ENCODE data around the gene PHC2. TPM values are rescaled to one million over a fixed set of nuclear protein-coding genes. Genes with fewer than 3 reads are reported as not detected.

Gene PHC2
- total RNA-seq, 2 experiments from 2014 or later = 34.0 to 35.0 TPM

DNA sequence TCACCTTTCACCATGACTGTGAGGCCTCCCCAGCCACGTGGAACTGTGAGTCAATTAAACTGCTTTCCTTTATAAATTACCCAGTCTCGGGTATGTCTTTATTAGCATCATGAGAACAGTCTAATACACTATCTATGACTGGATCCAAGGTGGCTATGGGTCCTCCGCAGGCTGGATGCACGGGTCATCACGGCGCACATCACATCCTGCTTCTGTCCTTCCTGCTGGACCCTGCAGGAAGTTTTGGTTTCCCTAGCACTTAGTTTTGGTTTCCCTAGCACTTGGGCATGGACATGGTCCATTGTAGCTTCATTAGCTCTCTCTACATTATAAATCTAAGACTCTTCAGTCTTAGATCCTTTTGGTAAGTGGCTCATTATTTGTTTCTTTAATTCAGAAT lies 14.2 kb upstream of the PHC2 start:
- CTCF ChIA-PET (ENCODE audit: unreplicated experiment) = no interaction called here

DNA sequence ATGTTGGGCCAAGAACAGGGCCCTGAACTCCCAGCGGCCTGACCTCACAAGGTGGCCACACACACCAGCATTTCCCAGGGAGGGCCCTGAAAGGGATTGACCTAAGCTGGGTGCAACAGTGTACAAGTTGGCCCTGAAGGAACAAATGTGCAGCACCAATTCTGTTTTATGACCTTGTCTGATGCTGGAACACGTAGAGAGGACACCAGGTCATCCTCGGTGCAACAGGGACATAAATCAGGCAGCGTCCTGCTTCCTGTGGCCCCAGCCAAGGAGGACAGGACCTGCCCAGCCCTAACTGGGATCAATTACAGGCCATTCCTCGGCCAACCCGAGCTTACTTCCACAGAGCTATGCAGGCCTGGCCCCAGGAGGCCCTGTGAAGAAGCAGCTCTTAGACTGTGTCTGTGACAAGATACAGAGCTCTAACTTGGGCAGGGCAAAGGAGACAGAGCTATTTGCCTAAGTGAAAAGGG lies 12.8 kb upstream of the PHC2 start:
- intact Hi-C loops (cut with micrococcal nuclease; ENCODE audit: unreplicated experiment) = loop anchor here (5.0 kb wide), 1 partner anchor 51 kb away; no protein-coding TSS in a partner anchor
- CTCF ChIA-PET (ENCODE audit: unreplicated experiment) = no interaction called here
- Histone ChIP-seq H3K4me2 (ENCODE audit: low read length) (no peak overlapping the region), H3K9me3 (ENCODE audit: low read length) (no peaks in the 10 kb centered on the region), H3K27ac (ENCODE audit: low read depth, low read length, poor library complexity, severe bottlenecking) (no peak overlapping the region), H3K79me2 (ENCODE audit: insufficient read depth, low read depth, low read length) (no peaks in the 10 kb centered on the region), H3K36me3 (ENCODE audit: insufficient read depth, low read length) (no peaks in the 10 kb centered on the region), H3K4me3 (ENCODE audit: low read depth, low read length, poor library complexity, severe bottlenecking) (no peak overlapping the region), H3K9me2 (ENCODE audit: insufficient read depth, low read length) (no peaks in the 10 kb centered on the region), H4K20me1 (ENCODE audit: insufficient read depth, low read length) (no peaks in the 10 kb centered on the region), H2AFZ (ENCODE audit: low read length) (no peak overlapping the region), H3K4me1 (ENCODE audit: insufficient read depth, low read length, poor library complexity, severe bottlenecking) (no peaks in the 10 kb centered on the region)
- BruUV-seq (replicated peaks) = no TSS peak
- POLR2A ChIA-PET = interaction anchor here (0.6 to 1.2 kb wide), 2 partner anchors 10 to 11 kb away, joined by 3 read pairs; no protein-coding TSS in a partner anchor
- DNase-seq (ENCODE audit: low spot score) = no peak
- TF ChIP-seq EZH2phosphoT487 (IDR thresholded peaks at IDR 0.05; ENCODE audit: borderline replicate concordance, low read depth, low read length) = no peak
- TF ChIP-seq, protein P1, sequence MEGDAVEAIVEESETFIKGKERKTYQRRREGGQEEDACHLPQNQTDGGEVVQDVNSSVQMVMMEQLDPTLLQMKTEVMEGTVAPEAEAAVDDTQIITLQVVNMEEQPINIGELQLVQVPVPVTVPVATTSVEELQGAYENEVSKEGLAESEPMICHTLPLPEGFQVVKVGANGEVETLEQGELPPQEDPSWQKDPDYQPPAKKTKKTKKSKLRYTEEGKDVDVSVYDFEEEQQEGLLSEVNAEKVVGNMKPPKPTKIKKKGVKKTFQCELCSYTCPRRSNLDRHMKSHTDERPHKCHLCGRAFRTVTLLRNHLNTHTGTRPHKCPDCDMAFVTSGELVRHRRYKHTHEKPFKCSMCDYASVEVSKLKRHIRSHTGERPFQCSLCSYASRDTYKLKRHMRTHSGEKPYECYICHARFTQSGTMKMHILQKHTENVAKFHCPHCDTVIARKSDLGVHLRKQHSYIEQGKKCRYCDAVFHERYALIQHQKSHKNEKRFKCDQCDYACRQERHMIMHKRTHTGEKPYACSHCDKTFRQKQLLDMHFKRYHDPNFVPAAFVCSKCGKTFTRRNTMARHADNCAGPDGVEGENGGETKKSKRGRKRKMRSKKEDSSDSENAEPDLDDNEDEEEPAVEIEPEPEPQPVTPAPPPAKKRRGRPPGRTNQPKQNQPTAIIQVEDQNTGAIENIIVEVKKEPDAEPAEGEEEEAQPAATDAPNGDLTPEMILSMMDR (conservative IDR thresholded peaks at IDR 0.05; ENCODE audit: low read length) = no peak

More for the DNA sequence above, 14.2 kb upstream of the PHC2 start:
- POLR2A ChIA-PET = no interaction called here
- no peaks in the 10 kb centered on the region for H3K4me1 ChIP-seq (ENCODE audit: insufficient read depth, low read length, poor library complexity, severe bottlenecking)
- H2AFZ ChIP-seq (ENCODE audit: low read length) = no peak overlapping the region
- no peaks in the 10 kb centered on the region for H3K9me3 ChIP-seq (ENCODE audit: low read length)
- no TSS peak for BruUV-seq (replicated peaks)
- no peak overlapping the region for H3K27ac ChIP-seq (ENCODE audit: low read depth, low read length, poor library complexity, severe bottlenecking)
- intact Hi-C loops (cut with micrococcal nuclease; ENCODE audit: unreplicated experiment) = no loop called here
- H3K4me3 ChIP-seq (ENCODE audit: low read depth, low read length, poor library complexity, severe bottlenecking) = no peak overlapping the region
- TF ChIP-seq EZH2phosphoT487 (IDR thresholded peaks at IDR 0.05; ENCODE audit: borderline replicate concordance, low read depth, low read length) = no peak
- TF ChIP-seq, protein P1 (conservative IDR thresholded peaks at IDR 0.05; ENCODE audit: low read length) = no peak
- H3K79me2 ChIP-seq (ENCODE audit: insufficient read depth, low read depth, low read length) = no peaks in the 10 kb centered on the region
- H3K4me2 ChIP-seq (ENCODE audit: low read length) = no peak overlapping the region
- DNase-seq (ENCODE audit: low spot score) = no peak
- H3K9me2 ChIP-seq (ENCODE audit: insufficient read depth, low read length) = no peaks in the 10 kb centered on the region
- no peaks in the 10 kb centered on the region for H3K36me3 ChIP-seq (ENCODE audit: insufficient read depth, low read length)
- H4K20me1 ChIP-seq (ENCODE audit: insufficient read depth, low read length) = no peaks in the 10 kb centered on the region

DNA sequence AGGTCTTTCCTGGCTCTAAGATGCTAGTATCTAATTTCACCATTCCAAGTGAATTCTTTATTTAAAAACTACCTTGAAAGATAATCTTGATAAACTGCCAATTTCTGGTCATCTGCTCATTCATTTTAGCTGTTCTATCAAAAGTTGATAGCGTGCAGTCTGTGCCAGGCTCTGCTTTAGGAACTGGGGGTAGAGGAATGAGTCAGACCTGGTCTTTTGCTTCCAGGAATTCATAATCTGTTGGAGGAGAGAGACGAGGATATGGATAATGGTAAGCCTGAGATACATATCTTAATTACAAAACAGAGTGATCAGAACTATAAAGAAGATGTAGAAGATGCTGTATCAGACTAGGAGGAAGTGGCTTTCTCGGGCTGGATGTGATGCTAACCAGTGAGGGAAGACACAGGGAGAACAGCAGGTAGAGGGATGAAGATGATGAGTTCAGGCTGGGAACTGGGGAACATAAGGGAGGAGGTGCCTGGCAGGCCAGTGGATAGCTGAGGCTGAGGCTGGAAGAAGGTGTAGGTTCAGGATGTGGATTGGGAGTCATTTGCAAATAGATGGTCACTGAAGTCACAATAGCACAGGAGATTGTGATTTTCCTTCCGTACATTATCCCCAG lies 12.3 kb upstream of the PHC2 start:
- H4K20me1 ChIP-seq (ENCODE audit: insufficient read depth, low read length) = no peaks in the 10 kb centered on the region
- no peak overlapping the region for H3K4me3 ChIP-seq (ENCODE audit: low read depth, low read length, poor library complexity, severe bottlenecking)
- H3K4me1 ChIP-seq (ENCODE audit: insufficient read depth, low read length, poor library complexity, severe bottlenecking) = no peaks in the 10 kb centered on the region
- H3K79me2 ChIP-seq (ENCODE audit: insufficient read depth, low read depth, low read length) = no peaks in the 10 kb centered on the region
- ChIA-PET CTCF (ENCODE audit: unreplicated experiment) (no interaction called here), POLR2A (interaction anchor here (0.6 to 1.2 kb wide), 2 partner anchors 10 to 11 kb away, joined by 3 read pairs; no protein-coding TSS in a partner anchor)
- BruUV-seq (replicated peaks) = no TSS peak
- no peaks in the 10 kb centered on the region for H3K36me3 ChIP-seq (ENCODE audit: insufficient read depth, low read length)
- no peak for DNase-seq (ENCODE audit: low spot score)
- no peak overlapping the region for H2AFZ ChIP-seq (ENCODE audit: low read length)
- no peak overlapping the region for H3K4me2 ChIP-seq (ENCODE audit: low read length)
- no peak overlapping the region for H3K27ac ChIP-seq (ENCODE audit: low read depth, low read length, poor library complexity, severe bottlenecking)
- intact Hi-C loops (cut with micrococcal nuclease; ENCODE audit: unreplicated experiment) = loop anchor here (5.0 kb wide), 1 partner anchor 51 kb away; no protein-coding TSS in a partner anchor
- no peaks in the 10 kb centered on the region for H3K9me2 ChIP-seq (ENCODE audit: insufficient read depth, low read length)
- TF ChIP-seq EZH2phosphoT487 (IDR thresholded peaks at IDR 0.05; ENCODE audit: borderline replicate concordance, low read depth, low read length) = no peak
- TF ChIP-seq, protein P1 (conservative IDR thresholded peaks at IDR 0.05; ENCODE audit: low read length) = no peak
- no peaks in the 10 kb centered on the region for H3K9me3 ChIP-seq (ENCODE audit: low read length)

Measured in OCI-LY7 (cell line).